Trophoblast cell (in vitro differentiated cells and primary cell): ENCODE measurements around the gene PKD2L1.
A peak's percentile ranks its signal among the peaks of the same experiment; 100 is the strongest.
"Not testable (repeated sequence)": the region's sequence is repeated elsewhere in the genome, so short reads cannot be mapped to it uniquely, and the experiment has no call there.

Source experiments
- DNase-seq, 2 donors: peaks; one replicate each; pipeline ENCODE4 v3.0.0-alpha.2; 2016
- H2AFZ ChIP-seq: 2 replicates; pipeline ENCODE4 v1.6.1; 2013; ENCODE audit warnings: low read length, moderate library complexity, mild to moderate bottlenecking; ENCODE audit not compliant: insufficient read depth, poor library complexity
- H2AK5ac ChIP-seq: 2 replicates; pipeline ENCODE4 v1.6.1; 2013; ENCODE audit warnings: mild to moderate bottlenecking, low read length
- H2BK120ac ChIP-seq: 2 replicates; pipeline ENCODE4 v1.6.1; 2013; ENCODE audit warnings: low read length, mild to moderate bottlenecking, moderate library complexity; ENCODE audit not compliant: insufficient read depth, poor library complexity
- H2BK12ac ChIP-seq: 2 replicates; pipeline ENCODE4 v1.6.1; 2013; ENCODE audit warnings: mild to moderate bottlenecking, low read length, moderate library complexity
- H2BK5ac ChIP-seq: 2 replicates; pipeline ENCODE4 v1.6.1; 2013; ENCODE audit warnings: low read length, low read depth, moderate library complexity, mild to moderate bottlenecking; ENCODE audit not compliant: poor library complexity
- H3K14ac ChIP-seq: 2 replicates; pipeline ENCODE4 v1.6.1; 2013; ENCODE audit warnings: mild to moderate bottlenecking, low read length
- H3K18ac ChIP-seq: 2 replicates; pipeline ENCODE4 v1.6.1; 2013; ENCODE audit warnings: mild to moderate bottlenecking, low read length
- H3K23ac ChIP-seq: 2 replicates; pipeline ENCODE4 v1.6.1; 2013; ENCODE audit warnings: low read length
- H3K27ac ChIP-seq: 2 replicates; pipeline ENCODE4 v1.5.1; 2013; ENCODE audit warnings: low read depth, mild to moderate bottlenecking, inconsistent platforms, low read length, moderate library complexity
- H3K27me3 ChIP-seq: 2 replicates; pipeline ENCODE4 v1.6.1; 2013; ENCODE audit warnings: inconsistent platforms, mild to moderate bottlenecking, low read length, moderate library complexity; ENCODE audit not compliant: insufficient read depth
- H3K36me3 ChIP-seq, 2 experiments: 1 replicate in 1 of 2; 2 replicates in 1 of 2; pipeline ENCODE4 v1.6.1; 2013; ENCODE audit warnings: low read length in 2 of 2, mild to moderate bottlenecking in 2 of 2, moderate library complexity in 1 of 2; ENCODE audit not compliant: insufficient read depth in 2 of 2, control insufficient read depth in 1 of 2
- H3K4ac ChIP-seq: 2 replicates; pipeline ENCODE4 v1.6.1; 2013; ENCODE audit warnings: low read depth, mild to moderate bottlenecking, low read length, moderate library complexity
- H3K4me1 ChIP-seq, 2 experiments: 1 replicate in 1 of 2; 2 replicates in 1 of 2; pipeline ENCODE4 v1.6.1; 2013; ENCODE audit warnings: low read length in 2 of 2, mild to moderate bottlenecking in 2 of 2, moderate library complexity in 1 of 2; ENCODE audit not compliant: insufficient read depth in 2 of 2, control insufficient read depth in 1 of 2
- H3K4me2 ChIP-seq: 2 replicates; pipeline ENCODE4 v1.6.1; 2013; ENCODE audit warnings: inconsistent platforms, mild to moderate bottlenecking, low read length, moderate library complexity
- H3K4me3 ChIP-seq: 2 replicates; pipeline ENCODE4 v1.5.1; 2013; ENCODE audit warnings: mild to moderate bottlenecking, low read depth, low read length, inconsistent platforms
- H3K79me1 ChIP-seq: one replicate; pipeline ENCODE4 v1.6.1; 2013; ENCODE audit warnings: low read length
- H3K79me2 ChIP-seq: 2 replicates; pipeline ENCODE4 v1.6.1; 2013; ENCODE audit warnings: low read length, mild to moderate bottlenecking; ENCODE audit not compliant: control insufficient read depth, insufficient read depth, poor library complexity
- H3K9ac ChIP-seq: 2 replicates; pipeline ENCODE4 v1.6.1; 2013; ENCODE audit warnings: mild to moderate bottlenecking, low read length
- H3K9me3 ChIP-seq: 2 replicates; pipeline ENCODE4 v1.6.1; 2013; ENCODE audit warnings: low read depth, mild to moderate bottlenecking, control low read depth, inconsistent platforms, low read length; ENCODE audit not compliant: insufficient read depth
- H4K12ac ChIP-seq: 2 replicates; pipeline ENCODE4 v1.6.1; 2013; ENCODE audit warnings: low read depth, mild to moderate bottlenecking, low read length, moderate library complexity
- H4K8ac ChIP-seq: 2 replicates; pipeline ENCODE4 v1.6.1; 2013; ENCODE audit warnings: low read depth, mild to moderate bottlenecking, low read length, moderate library complexity
- H4K91ac ChIP-seq: one replicate; pipeline ENCODE4 v1.6.1; 2013; ENCODE audit warnings: low read depth, mild to moderate bottlenecking, low read length, moderate library complexity
- WGBS: extraction: QIAGEN DNeasy Blood & Tissue Kit; methylation state at CpG from one replicate; pipeline ENCODE4 v1.1.7; 2013; ENCODE audit warnings: missing lambda C conversion rate; ENCODE audit not compliant: insufficient read length, insufficient coverage; ENCODE audit errors: extremely low coverage; 5-methylcytosine and 5-hydroxymethylcytosine counted together

PKD2L1 gene

DNA sequence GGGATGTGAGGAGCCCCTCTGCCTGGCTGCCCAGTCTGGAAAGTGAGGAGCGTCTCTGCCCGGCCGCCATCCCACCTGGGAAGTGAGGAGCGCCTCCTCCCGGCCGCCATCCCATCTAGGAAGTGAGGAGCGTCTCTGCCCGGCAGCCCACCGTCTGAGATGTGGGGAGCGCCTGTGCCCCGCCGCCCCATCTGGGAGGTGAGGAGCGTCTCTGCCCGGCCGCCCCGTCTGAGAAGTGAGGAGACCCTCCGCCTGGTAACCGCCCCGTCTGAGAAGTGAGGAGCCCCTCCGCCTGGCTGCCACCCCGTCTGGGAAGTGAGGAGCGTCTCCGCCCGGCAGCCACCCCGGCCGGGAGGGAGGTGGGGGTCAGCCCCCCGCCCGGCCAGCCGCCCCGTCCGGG lies 53.1 kb downstream of the PKD2L1 start:
- not testable (repeated sequence) for H3K9ac ChIP-seq, H3K4me3 ChIP-seq, H3K79me1 ChIP-seq, H2BK5ac ChIP-seq, H3K18ac ChIP-seq, H4K12ac ChIP-seq, H3K4me2 ChIP-seq, H2BK120ac ChIP-seq, H3K14ac ChIP-seq, H3K23ac ChIP-seq, H3K4ac ChIP-seq, H3K4me1 ChIP-seq, H3K27ac ChIP-seq, H4K8ac ChIP-seq, H2AK5ac ChIP-seq, H2BK12ac ChIP-seq, H3K9me3 ChIP-seq, H3K79me2 ChIP-seq, DNase-seq, H4K91ac ChIP-seq, H2AFZ ChIP-seq, H3K27me3 ChIP-seq
- WGBS = no CpG with 5 or more reads among the region's 31 CpGs
- H3K36me3 ChIP-seq = peaks cover 16 to 19% of the 10 kb centered on the region in 2 experiments

DNA sequence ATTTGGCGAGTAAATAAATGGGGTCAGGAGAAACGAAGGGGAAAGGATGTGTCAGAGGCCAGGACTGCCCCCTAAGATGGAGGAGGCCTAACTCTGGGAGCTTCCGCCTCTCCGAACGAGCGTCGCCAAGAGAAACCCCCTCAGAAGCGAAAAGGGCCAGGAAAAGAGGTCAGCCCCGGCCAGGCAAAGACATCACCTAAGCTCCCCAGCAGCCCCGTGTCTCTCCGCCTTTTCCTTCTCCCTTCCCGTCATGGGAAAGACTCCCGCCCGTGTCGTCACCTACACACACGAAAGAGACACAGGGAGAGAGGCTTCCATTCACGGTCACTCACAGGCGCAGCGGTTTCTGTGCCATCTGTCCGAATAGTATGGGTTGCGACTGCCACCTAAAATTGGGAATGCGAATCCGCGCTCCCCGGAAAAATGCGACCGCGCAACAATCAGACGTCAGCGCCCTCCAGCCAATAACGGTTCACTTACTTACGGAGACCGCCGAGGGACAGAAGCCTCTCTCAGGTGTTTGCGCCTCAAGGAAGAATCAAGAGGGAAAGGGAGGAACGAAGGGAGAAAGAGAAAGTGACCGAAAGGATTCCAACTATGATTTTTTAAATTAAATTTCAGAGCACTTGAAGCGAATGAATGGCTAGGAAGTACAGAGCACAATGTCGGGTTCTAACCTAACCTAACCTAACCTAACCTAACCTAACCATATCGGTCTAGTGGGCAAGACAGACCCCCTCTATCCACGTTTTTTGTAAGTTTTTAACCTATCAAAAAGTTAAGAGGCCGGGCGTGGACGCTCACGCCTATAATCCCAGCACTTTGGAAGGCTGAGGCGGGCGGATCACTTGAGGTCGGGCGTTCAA lies 62.6 kb downstream of the PKD2L1 start, which contains the start of gene CWF19L1:
Gene CWF19L1, minus strand, starts transcription at position 400 of the 866 bp plus-strand sequence. Its CDS starts 45 bp downstream, at position 355.
- WGBS = no CpG with 5 or more reads among the region's 49 CpGs

DNA sequence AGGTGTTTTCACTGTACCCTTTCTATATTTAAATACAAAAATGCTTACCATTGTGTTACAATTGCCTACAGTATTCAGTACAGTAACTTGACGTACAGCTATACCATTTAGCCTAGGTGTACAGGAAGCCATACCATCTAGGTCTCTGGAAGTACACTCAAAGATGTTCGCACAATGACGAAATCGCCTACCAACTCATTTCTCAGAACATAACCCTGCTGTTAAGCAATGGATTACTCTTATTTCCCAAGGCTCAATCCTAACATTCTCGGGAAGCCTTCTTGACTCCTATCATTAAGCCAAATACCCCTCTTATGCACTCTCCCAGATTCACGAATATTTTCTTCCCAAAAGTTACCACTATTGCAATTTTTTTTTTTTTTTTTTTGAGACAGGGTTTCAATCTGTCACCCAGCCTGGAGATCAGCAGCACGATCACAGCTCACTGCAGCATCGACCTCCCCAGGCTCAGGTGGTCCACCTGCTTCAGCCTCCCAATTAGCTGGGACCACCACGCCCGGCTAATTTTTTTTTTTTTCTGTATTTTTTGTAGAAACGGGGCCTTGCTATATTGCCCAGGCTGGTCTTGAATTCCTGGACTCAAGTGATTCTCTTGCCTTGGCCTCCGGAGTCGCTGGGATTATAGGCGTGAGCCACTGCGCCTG lies 64.1 kb downstream of the PKD2L1 start:
- peak overlapping the region; percentile 6 for H3K4ac ChIP-seq
- H3K79me1 ChIP-seq = peaks cover 5% of the 10 kb centered on the region
- H2AK5ac ChIP-seq = no peak overlapping the region
- no peaks in the 10 kb centered on the region for H3K36me3 ChIP-seq
- peaks cover 7% of the 10 kb centered on the region for H3K79me2 ChIP-seq
- H3K4me3 ChIP-seq = no peak overlapping the region
- peaks cover 3% of the 10 kb centered on the region for H3K9me3 ChIP-seq
- no peak overlapping the region for H3K9ac ChIP-seq
- H2BK12ac ChIP-seq = no peak overlapping the region
- H3K4me2 ChIP-seq = no peak overlapping the region
- no peak overlapping the region for H4K12ac ChIP-seq
- no peak overlapping the region for H2AFZ ChIP-seq
- H3K27me3 ChIP-seq = no peaks in the 10 kb centered on the region
- WGBS = no CpG with 5 or more reads among the region's 15 CpGs
- H4K91ac ChIP-seq = no peak overlapping the region
- no peak overlapping the region for H3K27ac ChIP-seq
- H3K18ac ChIP-seq = no peak overlapping the region
- peaks cover 3 to 7% of the 10 kb centered on the region in 2 experiments for H3K4me1 ChIP-seq
- no peak overlapping the region for H3K23ac ChIP-seq
- no peak overlapping the region for H3K14ac ChIP-seq
- no peak overlapping the region for H2BK5ac ChIP-seq
- peak; percentile 67 to 95 for DNase-seq
- no peak overlapping the region for H4K8ac ChIP-seq
- H2BK120ac ChIP-seq = no peak overlapping the region

More for the DNA sequence above, 62.6 kb downstream of the PKD2L1 start, which contains the start of gene CWF19L1:
- H3K18ac ChIP-seq = peak within 1 kb of the TSS; percentile 98
- H2BK12ac ChIP-seq = peak within 1 kb of the TSS; percentile 60
- H3K4me2 ChIP-seq = peak within 1 kb of the TSS; percentile 76
- H2AFZ ChIP-seq = peak within 1 kb of the TSS; percentile 100
- peaks cover 3 to 7% of the 10 kb centered on the region in 2 experiments for H3K4me1 ChIP-seq
- peak within 1 kb of the TSS; percentile 73 for H2BK5ac ChIP-seq
- H3K9ac ChIP-seq = peak within 1 kb of the TSS; percentile 98
- H2AK5ac ChIP-seq = peak within 1 kb of the TSS; percentile 59
- H3K9me3 ChIP-seq = peaks cover 3% of the 10 kb centered on the region
- H4K12ac ChIP-seq = peak within 1 kb of the TSS; percentile 95
- DNase-seq = peak; percentile 84 to 94
- peak within 1 kb of the TSS; percentile 95 for H3K4ac ChIP-seq
- H4K91ac ChIP-seq = peak within 1 kb of the TSS; percentile 92
- peak within 1 kb of the TSS; percentile 66 for H2BK120ac ChIP-seq
- H3K79me1 ChIP-seq = peaks cover 5% of the 10 kb centered on the region
- H4K8ac ChIP-seq = peak within 1 kb of the TSS; percentile 100
- H3K79me2 ChIP-seq = peaks cover 7% of the 10 kb centered on the region
- H3K27me3 ChIP-seq = no peaks in the 10 kb centered on the region
- no peak within 1 kb of the TSS for H3K23ac ChIP-seq
- peak within 1 kb of the TSS; percentile 96 for H3K14ac ChIP-seq
- no peaks in the 10 kb centered on the region for H3K36me3 ChIP-seq
- peak within 1 kb of the TSS; percentile 99 for H3K4me3 ChIP-seq
- peak within 1 kb of the TSS; percentile 20 for H3K27ac ChIP-seq

DNA sequence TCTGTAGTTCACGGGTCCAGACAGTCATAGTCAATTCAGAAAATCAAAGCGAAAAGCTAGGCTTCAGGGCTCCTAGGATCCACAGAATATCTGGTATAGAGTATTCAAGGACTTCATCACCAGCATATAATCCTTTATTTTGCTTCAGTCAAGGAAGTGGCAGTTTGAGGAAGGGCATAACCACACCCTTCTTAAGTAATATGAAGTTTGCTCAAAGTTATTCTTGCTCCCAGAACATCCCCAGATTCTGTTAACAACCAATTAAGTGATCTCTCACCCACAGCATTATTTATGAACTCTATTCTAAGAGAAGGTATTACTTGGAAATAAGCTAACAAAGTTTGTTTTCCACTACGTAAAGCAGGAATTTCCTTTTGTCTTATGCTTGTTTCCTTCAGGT lies 75.8 kb downstream of the PKD2L1 start:
- H3K18ac ChIP-seq = no peak overlapping the region
- H4K12ac ChIP-seq = no peak overlapping the region
- H2BK12ac ChIP-seq = no peak overlapping the region
- H4K8ac ChIP-seq = no peak overlapping the region
- H3K4ac ChIP-seq = no peak overlapping the region
- no peak overlapping the region for H4K91ac ChIP-seq
- no peak overlapping the region for H3K4me3 ChIP-seq
- WGBS = no CpG with 5 or more reads among the region's 3 CpGs
- no peaks in the 10 kb centered on the region for H3K27me3 ChIP-seq
- no peak for DNase-seq
- H3K9me3 ChIP-seq = no peaks in the 10 kb centered on the region
- no peak overlapping the region for H3K14ac ChIP-seq
- H3K27ac ChIP-seq = no peak overlapping the region
- H3K4me2 ChIP-seq = no peak overlapping the region
- no peaks in the 10 kb centered on the region for H3K79me2 ChIP-seq
- H2BK5ac ChIP-seq = no peak overlapping the region
- no peaks in the 10 kb centered on the region for H3K79me1 ChIP-seq
- no peak overlapping the region for H3K23ac ChIP-seq
- H2AFZ ChIP-seq = no peak overlapping the region
- H3K9ac ChIP-seq = no peak overlapping the region
- H3K36me3 ChIP-seq = peaks cover 11 to 17% of the 10 kb centered on the region in 2 experiments
- no peaks in the 10 kb centered on the region for H3K4me1 ChIP-seq
- H2AK5ac ChIP-seq = no peak overlapping the region
- no peak overlapping the region for H2BK120ac ChIP-seq
